Measurements from ENCODE around the gene GPR25.

GPR25 gene

GRCh38 chr1:200916681-200917080 is 43.9 kb downstream of the GPR25 start:
- DNase-seq = no peak

DNA sequence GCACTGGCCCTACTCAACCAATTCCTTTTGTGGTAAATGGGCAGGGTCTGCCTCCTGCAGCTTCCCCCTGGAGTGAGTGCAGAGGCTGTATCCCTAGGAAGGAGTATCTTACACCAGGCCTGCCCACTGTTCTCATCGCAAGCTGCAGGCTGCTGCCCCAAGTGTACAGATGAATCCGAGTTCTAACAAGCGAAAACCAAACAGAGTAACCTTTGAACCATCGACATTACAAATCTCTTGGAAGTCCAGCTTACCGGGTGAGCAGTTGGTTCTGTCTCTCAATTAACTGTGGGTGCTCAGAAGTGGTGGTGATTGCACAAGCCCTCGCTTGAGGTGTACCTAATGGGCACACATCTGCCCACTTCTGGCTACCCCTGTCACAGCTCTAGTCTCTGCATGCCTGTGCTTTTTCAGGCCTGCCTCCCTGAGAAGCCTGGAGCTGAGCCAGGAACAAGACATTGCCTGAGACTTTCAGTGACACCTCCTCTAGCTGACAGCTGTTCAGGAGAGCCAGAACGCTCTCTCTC is 44.6 kb downstream of the GPR25 start:
- DNase-seq = no peak

GRCh38 chr1:200918006-200918405 is 45.2 kb downstream of the GPR25 start:
- DNase-seq = no peak

DNA sequence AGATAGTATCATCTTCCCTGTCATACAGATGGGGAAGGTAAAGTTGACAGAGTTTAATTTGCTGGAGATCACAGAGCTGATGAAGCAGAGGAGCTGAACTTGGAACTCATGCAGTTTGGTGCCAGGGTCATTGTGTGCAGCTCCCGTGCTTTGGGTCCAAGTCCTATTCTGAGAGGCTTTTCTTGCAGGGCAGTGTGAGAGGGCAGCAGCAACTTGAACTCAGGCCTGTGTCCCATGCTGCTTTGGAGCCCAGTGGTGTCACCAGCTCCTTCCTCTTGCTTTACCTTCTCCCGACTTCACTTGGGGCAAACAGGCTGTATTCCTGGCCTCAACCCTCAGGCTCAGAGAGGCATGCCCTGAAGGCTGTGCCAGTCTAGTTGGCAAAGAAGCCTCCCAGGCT is 46.6 kb downstream of the GPR25 start:
- no peak for DNase-seq

- DNase-seq = no peak
Observed at GRCh38 chr1:200921571-200922110, 48.9 kb downstream of the GPR25 start.

DNA sequence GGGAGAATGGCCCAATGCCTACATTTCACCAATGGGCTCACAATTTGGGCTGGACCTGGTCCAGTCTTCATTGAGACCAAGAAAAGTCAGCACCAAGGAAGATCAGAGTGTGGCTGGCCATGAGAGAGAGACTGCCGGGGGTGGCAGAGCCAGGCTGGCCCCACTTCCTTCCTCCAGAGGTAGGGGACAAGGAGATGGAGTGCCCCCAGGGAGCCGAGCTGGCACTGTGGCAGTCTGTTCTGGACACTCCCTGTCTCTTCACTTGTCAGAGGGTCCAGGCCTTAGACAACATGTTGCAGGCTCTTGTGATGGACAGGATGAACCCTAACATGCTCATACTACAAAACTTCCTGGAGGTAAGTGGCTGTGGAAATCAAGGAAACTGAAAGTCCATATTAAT is 49.6 kb downstream of the GPR25 start:
- no peak for DNase-seq

GRCh38 chr1:200923601-200924000 is 50.8 kb downstream of the GPR25 start:
- no peak for DNase-seq
